NCI-H2081 (cell line): ENCODE results near the gene LTF.
"Not testable (repeated sequence)": the region's sequence is repeated elsewhere in the genome, so short reads cannot be mapped to it uniquely, and the experiment has no call there.

Experiments
- DNase-seq, 2 experiments: peaks; one replicate each; lab custom pipeline; 2025; lab: John Stamatoyannopoulos, UW

LTF gene

GRCh38 chr3:46464326-46465195 is at the start of gene LTF:
Gene LTF, minus strand, starts transcription at chr3:46464905. Its CDS starts 38 bp downstream, at chr3:46464867.
- DNase-seq, result no peak

GRCh38 chr3:46512191-46512749 is 47.6 kb upstream of the LTF start:
- no peak for DNase-seq

- no peak for DNase-seq
Observed at GRCh38 chr3:46509661-46510187, 45.0 kb upstream of the LTF start.

- DNase-seq, result no peak
Observed at GRCh38 chr3:46508850-46509591, 44.3 kb upstream of the LTF start.

GRCh38 chr3:46506526-46506925 is 41.8 kb upstream of the LTF start:
- DNase-seq, result no peak

- no peak for DNase-seq
Observed at GRCh38 chr3:46505953-46506352, 41.2 kb upstream of the LTF start.

- no peak for DNase-seq
Observed at GRCh38 chr3:46504789-46505188, 40.1 kb upstream of the LTF start.

GRCh38 chr3:46503200-46503874 is 38.6 kb upstream of the LTF start:
- no peak for DNase-seq

- DNase-seq, result no peak
Observed at GRCh38 chr3:46501702-46502101, 37.0 kb upstream of the LTF start.

- DNase-seq, result no peak
Observed at GRCh38 chr3:46500656-46501635, 36.2 kb upstream of the LTF start.

GRCh38 chr3:46498916-46499519 is 34.3 kb upstream of the LTF start:
- no peak for DNase-seq

GRCh38 chr3:46497556-46498265 is 33.0 kb upstream of the LTF start, which contains the start of gene RTP3:
Gene RTP3, plus strand, starts transcription at chr3:46497976. Its CDS starts 87 bp downstream, at chr3:46498063.
- DNase-seq, result no peak

- no peak for DNase-seq
Observed at GRCh38 chr3:46496746-46497555, 32.2 kb upstream of the LTF start.

- no peak for DNase-seq
Observed at GRCh38 chr3:46495901-46496456, 31.3 kb upstream of the LTF start.

- DNase-seq, result not testable (repeated sequence)
Observed at GRCh38 chr3:46494491-46494890, 29.8 kb upstream of the LTF start.

- no peak for DNase-seq
Observed at GRCh38 chr3:46492890-46493547, 28.3 kb upstream of the LTF start.

GRCh38 chr3:46491089-46492070 is 26.7 kb upstream of the LTF start:
- no peak for DNase-seq
